Measurements from ENCODE around the gene PRSS8. TPM values are rescaled to one million over a fixed set of nuclear protein-coding genes. Genes with fewer than 3 reads are reported as not detected.
"Not testable (repeated sequence)": the region's sequence is repeated elsewhere in the genome, so short reads cannot be mapped to it uniquely, and the experiment has no call there.

Gene PRSS8
- total RNA-seq, 1 experiment from 2014 or later = 108 TPM

DNA sequence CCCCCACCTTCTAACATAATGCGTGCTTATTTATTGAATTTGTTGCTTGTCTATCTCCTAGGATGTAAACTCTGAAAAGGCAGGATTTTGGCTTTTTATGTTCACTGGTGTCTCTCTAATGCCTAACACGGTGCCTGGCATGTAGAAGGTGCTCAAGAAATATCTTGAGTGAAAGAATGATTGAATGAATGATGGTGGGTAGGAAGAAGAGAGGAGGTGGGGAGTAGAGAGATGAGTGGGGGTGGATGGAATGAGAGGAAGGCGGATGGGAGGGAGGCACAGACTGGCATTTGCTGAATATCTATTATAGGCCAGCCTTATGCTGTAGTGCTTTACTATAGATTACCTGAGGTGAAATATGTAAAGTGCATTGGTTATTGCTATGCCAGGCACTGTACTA lies 12.0 kb upstream of the PRSS8 start:
- no TSS peak for BruUV-seq (replicated peaks)
- intact Hi-C loops (cut with micrococcal nuclease; ENCODE audit: unreplicated experiment) = loop anchor here (5.0 kb wide), 1 partner anchor 40 kb away; the partner anchor contains the start of gene BCKDK
- no peak overlapping the region for H3K27ac Mint-ChIP-seq (ENCODE audit: unreplicated experiment)
- H3K4me1 Mint-ChIP-seq (ENCODE audit: low read depth, unreplicated experiment) = peaks cover 38% of the 10 kb centered on the region
- TF ChIP-seq, protein P1, sequence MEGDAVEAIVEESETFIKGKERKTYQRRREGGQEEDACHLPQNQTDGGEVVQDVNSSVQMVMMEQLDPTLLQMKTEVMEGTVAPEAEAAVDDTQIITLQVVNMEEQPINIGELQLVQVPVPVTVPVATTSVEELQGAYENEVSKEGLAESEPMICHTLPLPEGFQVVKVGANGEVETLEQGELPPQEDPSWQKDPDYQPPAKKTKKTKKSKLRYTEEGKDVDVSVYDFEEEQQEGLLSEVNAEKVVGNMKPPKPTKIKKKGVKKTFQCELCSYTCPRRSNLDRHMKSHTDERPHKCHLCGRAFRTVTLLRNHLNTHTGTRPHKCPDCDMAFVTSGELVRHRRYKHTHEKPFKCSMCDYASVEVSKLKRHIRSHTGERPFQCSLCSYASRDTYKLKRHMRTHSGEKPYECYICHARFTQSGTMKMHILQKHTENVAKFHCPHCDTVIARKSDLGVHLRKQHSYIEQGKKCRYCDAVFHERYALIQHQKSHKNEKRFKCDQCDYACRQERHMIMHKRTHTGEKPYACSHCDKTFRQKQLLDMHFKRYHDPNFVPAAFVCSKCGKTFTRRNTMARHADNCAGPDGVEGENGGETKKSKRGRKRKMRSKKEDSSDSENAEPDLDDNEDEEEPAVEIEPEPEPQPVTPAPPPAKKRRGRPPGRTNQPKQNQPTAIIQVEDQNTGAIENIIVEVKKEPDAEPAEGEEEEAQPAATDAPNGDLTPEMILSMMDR (IDR thresholded peaks at IDR 0.05; ENCODE audit: unreplicated experiment) = no peak
- peaks cover 29% of the 10 kb centered on the region for H3K27me3 Mint-ChIP-seq (ENCODE audit: unreplicated experiment)
- H3K4me3 Mint-ChIP-seq (ENCODE audit: low read depth, unreplicated experiment) = peak overlapping the region; percentile 47
- no peak for DNase-seq
- peaks cover 10% of the 10 kb centered on the region for H3K36me3 Mint-ChIP-seq (ENCODE audit: insufficient read depth, unreplicated experiment)
- CTCF ChIA-PET = interaction anchor here (0.7 kb wide), 1 partner anchor 32 kb away, joined by 3 read pairs; the partner anchor contains the start of gene FUS
- no peaks in the 10 kb centered on the region for H3K9me3 Mint-ChIP-seq (ENCODE audit: low read depth, unreplicated experiment)

DNA sequence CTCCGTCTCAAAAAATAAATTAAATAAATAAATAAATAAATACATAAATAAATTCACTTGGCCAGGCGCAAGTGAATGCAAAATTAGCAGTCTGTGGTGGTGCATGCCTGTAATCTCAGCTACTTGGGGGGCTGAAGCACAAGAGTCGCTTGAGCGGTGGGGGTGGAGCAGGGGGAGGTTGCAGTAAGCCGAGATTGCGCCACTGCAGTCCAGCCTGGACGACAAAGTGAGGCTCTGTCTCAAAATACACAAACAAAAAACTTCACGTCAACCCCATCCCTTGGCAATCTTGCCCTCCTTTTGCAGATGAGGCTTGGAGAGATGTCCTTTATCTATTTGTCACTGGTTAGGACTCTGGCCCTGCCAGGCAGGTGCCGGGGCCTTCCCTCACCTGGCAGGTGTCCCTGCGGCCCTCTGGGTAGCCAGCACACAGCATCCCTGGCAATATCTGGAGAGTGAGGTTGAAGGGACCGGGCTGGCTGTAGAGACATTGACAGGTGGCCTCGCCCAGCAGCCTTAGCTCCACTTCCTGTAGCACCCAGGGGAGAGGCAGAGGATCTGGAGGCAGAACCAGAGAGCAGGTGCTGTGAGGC lies 10.0 kb upstream of the PRSS8 start:
- Mint-ChIP-seq H3K27me3 (ENCODE audit: unreplicated experiment) (peaks cover 29% of the 10 kb centered on the region), H3K4me3 (ENCODE audit: low read depth, unreplicated experiment) (no peak overlapping the region), H3K27ac (ENCODE audit: unreplicated experiment) (no peak overlapping the region), H3K9me3 (ENCODE audit: low read depth, unreplicated experiment) (no peaks in the 10 kb centered on the region), H3K4me1 (ENCODE audit: low read depth, unreplicated experiment) (peaks cover 48% of the 10 kb centered on the region), H3K36me3 (ENCODE audit: insufficient read depth, unreplicated experiment) (peaks cover 27% of the 10 kb centered on the region)
- BruUV-seq (replicated peaks) = no TSS peak
- DNase-seq = no peak
- intact Hi-C loops (cut with micrococcal nuclease; ENCODE audit: unreplicated experiment) = loop anchor here (5.0 kb wide), 1 partner anchor 38 kb away; the partner anchor contains the start of gene BCKDK
- CTCF ChIA-PET = interaction anchor here (0.7 to 1.1 kb wide), 4 partner anchors 14 to 161 kb away, joined by 3 to 4 read pairs (median 3); partner anchors contain the start of gene HSD3B7
- TF ChIP-seq, protein P1 (IDR thresholded peaks at IDR 0.05; ENCODE audit: unreplicated experiment) = no peak

- Mint-ChIP-seq H3K36me3 (ENCODE audit: insufficient read depth, unreplicated experiment) (peaks cover 27% of the 10 kb centered on the region), H3K4me1 (ENCODE audit: low read depth, unreplicated experiment) (peaks cover 45% of the 10 kb centered on the region), H3K27me3 (ENCODE audit: unreplicated experiment) (peaks cover 29% of the 10 kb centered on the region)
- H3K9me3 Mint-ChIP-seq (ENCODE audit: low read depth, unreplicated experiment); DNase-seq; CTCF ChIA-PET; H3K27ac Mint-ChIP-seq (ENCODE audit: unreplicated experiment); H3K4me3 Mint-ChIP-seq (ENCODE audit: low read depth, unreplicated experiment); BruUV-seq (replicated peaks): not testable (repeated sequence)
- intact Hi-C loops (cut with micrococcal nuclease; ENCODE audit: unreplicated experiment) = loop anchor here (5.0 kb wide), 1 partner anchor 72 kb away; the partner anchor contains the start of genes ZNF646 and ZNF668
Observed at GRCh38 chr16:31144418-31144817, 8.9 kb upstream of the PRSS8 start.

DNA sequence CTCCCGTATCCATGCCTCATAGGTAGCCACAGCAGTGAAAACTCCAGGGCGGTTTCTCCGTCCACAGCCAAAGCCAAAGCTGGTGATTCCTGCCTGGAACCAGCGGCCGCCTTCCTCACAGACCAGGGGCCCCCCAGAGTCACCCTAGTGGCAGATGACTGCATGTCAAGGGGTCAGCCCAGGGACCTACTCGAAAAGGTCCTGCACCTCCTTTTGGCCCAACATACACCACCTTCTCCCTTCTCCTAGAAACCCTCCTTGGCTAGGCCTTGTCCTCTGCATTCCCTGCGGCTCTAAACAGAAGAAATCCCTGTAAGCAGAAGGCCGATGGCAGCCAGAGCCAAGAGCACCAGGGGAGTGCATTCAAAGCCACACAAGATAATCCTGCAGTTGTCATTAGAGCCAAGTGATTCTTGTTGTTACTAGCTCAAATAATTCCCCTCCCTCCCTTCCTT lies 8.2 kb upstream of the PRSS8 start:
- peaks cover 33% of the 10 kb centered on the region for H3K36me3 Mint-ChIP-seq (ENCODE audit: insufficient read depth, unreplicated experiment)
- DNase-seq = no peak
- CTCF ChIA-PET = interaction anchor here (0.6 to 3.8 kb wide), 3 partner anchors 14 to 147 kb away, joined by 3 to 38 read pairs (median 4); no protein-coding TSS in a partner anchor
- peak overlapping the region; percentile 59 for H3K4me3 Mint-ChIP-seq (ENCODE audit: low read depth, unreplicated experiment)
- no peaks in the 10 kb centered on the region for H3K9me3 Mint-ChIP-seq (ENCODE audit: low read depth, unreplicated experiment)
- H3K27ac Mint-ChIP-seq (ENCODE audit: unreplicated experiment) = no peak overlapping the region
- H3K4me1 Mint-ChIP-seq (ENCODE audit: low read depth, unreplicated experiment) = peaks cover 50% of the 10 kb centered on the region
- H3K27me3 Mint-ChIP-seq (ENCODE audit: unreplicated experiment) = peaks cover 29% of the 10 kb centered on the region
- no TSS peak for BruUV-seq (replicated peaks)
- intact Hi-C loops (cut with micrococcal nuclease; ENCODE audit: unreplicated experiment) = loop anchor here (5.0 kb wide), 1 partner anchor 71 kb away; the partner anchor contains the start of genes ZNF646 and ZNF668
- TF ChIP-seq, protein P1 (IDR thresholded peaks at IDR 0.05; ENCODE audit: unreplicated experiment) = no peak
